SK-N-SH (cell line): ENCODE results near the gene UGT1A3.

Experiments used
- EZH2phosphoT487 ChIP-seq: fragments of 200-600 bp; sonication (generic); IDR thresholded peaks from 2 replicates; pipeline ENCODE4 v1.6.1; 2017; ENCODE audit warnings: low read depth, mixed run types, mild to moderate bottlenecking, antibody characterized with exemption, moderate library complexity, borderline replicate concordance
- GABPA ChIP-seq: IDR thresholded peaks from 2 replicates; pipeline ENCODE4 v1.4.0; 2012; ENCODE audit warnings: low read depth, mild to moderate bottlenecking
- POLR2AphosphoS5 ChIP-seq: IDR thresholded peaks from 2 replicates; pipeline ENCODE4 v1.6.1; 2012; ENCODE audit warnings: low read depth, low read length
- SMC3 ChIP-seq: IDR thresholded peaks from 2 replicates; pipeline ENCODE4 v1.6.1; 2012; ENCODE audit warnings: low read depth, low read length, improper control_type of control experiment

DNA sequence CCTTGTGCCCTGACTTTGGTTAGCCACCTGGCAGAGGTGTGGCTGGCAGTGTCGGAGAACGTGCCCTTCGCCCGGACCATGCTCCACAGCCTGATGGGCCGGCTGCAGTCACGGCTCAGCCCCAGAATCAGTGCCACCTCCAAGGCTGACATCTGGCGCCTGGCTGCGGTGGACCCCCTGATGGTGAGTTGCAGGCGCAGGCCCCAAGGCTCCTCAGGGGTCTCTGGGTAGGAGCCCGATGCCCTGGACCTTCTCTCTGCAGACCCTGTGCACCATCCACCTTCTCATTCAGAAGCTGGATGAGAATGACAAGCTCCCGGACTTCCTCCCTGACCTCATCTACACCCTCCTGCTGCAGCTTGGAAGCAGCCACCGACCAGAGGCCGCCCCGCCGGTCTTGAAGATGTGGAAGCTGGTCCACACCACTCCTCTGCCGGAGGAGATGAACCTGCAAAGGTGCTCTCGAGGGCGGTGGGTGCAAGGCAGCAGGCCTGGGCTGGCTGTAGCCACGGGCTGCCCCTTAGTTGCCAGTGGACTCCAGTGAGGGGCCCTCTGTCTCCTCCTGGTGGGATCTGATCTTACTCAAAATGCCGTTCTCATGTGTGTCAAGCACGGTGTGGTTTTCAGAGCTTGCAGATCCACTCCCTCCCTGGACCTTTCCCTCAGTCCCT, 93.4 kb downstream of the UGT1A3 start:
- no peak for TF ChIP-seq POLR2AphosphoS5
- no peak for TF ChIP-seq EZH2phosphoT487
- no peak for TF ChIP-seq GABPA
- TF ChIP-seq SMC3, result no peak
